Dedifferentiated amniotic fluid mesenchymal stem cell (primary cell): Measurements from ENCODE around the gene GLB1L.

Source experiments
- DNase-seq: peaks from one replicate; pipeline ENCODE4 v3.0.0-alpha.2; 2016; ENCODE audit errors: extremely low spot score

Gene GLB1L

GRCh38 chr2:219252900-219253752 lies 7.9 kb upstream of the GLB1L start, which contains the start of gene TUBA4B:
TSS of gene TUBA4B (plus strand) at chr2:219253243. CDS start at chr2:219253408, 165 bp downstream.
- no peak for DNase-seq

- DNase-seq, result no peak
These were observed 7.3 kb upstream of the GLB1L start for GRCh38 chr2:219252570-219252899.

DNA sequence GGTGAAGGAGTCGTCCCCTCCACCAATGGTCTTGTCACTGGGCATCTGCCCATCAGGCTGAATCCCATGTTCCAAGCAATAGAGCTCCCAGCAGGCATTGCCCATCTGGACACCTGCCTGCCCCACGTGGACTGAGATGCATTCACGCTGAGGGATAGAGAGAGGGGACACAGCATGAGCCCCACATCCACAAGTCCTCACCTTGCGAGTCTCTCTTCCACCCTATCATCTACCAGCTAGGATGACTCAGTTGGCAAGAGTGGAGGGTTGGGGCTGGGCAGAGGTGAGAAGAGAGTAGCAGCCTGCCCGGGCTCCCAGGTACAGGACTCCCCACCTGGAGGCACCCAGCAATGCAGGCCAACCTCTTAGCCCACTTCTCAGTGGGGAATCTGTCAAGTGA lies 6.8 kb upstream of the GLB1L start:
- no peak for DNase-seq

DNA sequence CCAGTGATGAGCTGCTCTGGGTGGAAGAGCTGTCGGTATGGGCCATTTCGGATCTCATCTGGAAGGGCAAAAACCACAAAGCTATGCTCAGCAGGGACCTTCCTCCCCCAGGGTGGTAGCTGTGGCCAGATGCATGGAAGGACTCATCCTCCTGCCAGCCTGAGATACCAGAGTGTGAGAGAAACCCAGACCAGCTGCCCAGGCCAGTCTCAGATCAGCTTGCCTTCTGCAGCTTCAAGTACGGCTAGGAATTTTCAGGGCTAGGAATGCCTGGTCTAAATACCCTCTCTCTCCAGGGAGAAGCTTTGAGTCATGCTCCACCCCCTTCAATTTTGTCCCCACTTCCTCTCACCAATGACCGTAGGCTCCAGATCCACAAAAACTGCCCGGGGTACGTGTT lies 6.4 kb upstream of the GLB1L start:
- no peak for DNase-seq

DNA sequence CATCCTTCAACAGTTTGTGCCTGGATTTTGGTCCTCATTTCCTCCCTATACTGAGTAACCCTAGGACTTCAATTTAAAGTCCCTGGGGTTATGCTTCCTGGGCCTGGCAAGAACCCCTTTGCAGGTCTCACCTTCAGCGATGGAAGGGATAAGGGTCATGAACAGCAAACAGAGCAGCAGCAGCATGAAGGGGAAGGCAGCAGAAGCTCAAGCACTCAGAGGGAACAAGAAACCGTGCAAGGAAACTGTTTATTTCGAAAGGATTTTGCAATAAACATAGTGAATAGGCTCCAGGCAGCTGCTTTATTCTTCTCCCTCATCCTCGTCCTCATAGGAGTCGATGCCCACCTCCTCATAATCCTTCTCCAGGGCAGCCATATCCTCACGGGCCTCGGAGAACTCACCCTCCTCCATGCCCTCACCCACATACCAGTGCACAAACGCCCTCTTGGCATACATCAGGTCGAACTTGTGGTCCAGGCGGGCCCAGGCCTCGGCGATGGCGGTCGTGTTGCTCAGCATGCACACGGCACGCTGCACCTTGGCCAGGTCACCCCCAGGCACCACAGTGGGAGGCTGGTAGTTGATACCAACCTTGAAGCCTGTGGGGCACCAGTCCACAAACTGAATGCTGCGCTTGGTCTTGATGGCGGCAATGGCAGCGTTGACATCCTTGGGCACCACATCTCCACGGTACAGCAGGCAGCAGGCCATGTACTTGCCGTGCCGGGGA lies 5.0 kb upstream of the GLB1L start:
- DNase-seq, result no peak

GRCh38 chr2:219249203-219249980 lies 4.1 kb upstream of the GLB1L start:
- DNase-seq, result peak; percentile 68

- no peak for DNase-seq
These were observed 3.6 kb upstream of the GLB1L start for GRCh38 chr2:219248845-219249202.

- no peak for DNase-seq
These were observed 2.7 kb upstream of the GLB1L start for GRCh38 chr2:219247678-219248642.

- DNase-seq, result no peak
These were observed 1.3 kb upstream of the GLB1L start for GRCh38 chr2:219246559-219246958.

GRCh38 chr2:219245899-219246230 lies 621 bp upstream of the GLB1L start:
- DNase-seq, result no peak

DNA sequence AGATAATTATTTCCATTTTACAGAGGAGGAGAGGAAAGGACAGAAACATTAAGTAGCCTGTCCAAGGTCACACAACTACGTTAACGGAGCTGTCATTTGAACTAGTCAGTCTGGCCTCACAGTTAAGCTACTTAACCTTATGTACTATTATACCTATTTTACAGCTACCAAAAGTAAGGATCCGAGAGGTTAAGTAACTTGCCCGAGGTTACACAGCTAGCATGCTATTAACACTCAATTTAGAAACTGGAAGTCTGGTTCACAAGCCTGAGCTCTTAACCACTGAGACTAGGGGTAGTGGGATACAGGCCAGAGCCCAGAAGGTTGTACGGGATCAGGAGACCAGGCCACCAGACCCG lies 476 bp downstream of the GLB1L start:
- DNase-seq, result no peak

DNA sequence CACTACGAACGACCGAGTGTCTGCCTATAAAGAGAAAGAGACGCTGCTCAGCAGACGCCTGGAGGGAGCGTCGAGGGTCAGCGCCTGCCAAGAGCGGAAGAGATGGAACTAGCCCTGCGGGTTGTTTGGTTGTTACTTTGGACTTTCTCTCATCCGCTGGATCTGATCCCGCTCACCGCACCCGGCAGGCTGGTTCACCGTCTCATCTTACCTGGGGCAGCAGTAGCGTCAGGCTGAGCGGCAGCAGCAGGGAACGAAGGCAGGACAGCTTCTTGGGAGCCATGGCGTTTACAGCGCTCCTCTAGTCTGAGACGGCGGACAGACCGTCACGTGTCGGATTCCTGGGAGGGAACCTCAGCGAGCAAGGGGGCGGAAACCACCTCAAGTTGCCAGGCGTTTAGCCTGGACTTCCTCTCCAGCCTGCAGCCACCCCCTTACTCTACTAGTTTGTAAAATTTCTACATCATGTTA lies 1.9 kb downstream of the GLB1L start:
- no peak for DNase-seq

- DNase-seq, result no peak
These were observed 10.9 kb downstream of the GLB1L start for GRCh38 chr2:219234331-219234730.

DNA sequence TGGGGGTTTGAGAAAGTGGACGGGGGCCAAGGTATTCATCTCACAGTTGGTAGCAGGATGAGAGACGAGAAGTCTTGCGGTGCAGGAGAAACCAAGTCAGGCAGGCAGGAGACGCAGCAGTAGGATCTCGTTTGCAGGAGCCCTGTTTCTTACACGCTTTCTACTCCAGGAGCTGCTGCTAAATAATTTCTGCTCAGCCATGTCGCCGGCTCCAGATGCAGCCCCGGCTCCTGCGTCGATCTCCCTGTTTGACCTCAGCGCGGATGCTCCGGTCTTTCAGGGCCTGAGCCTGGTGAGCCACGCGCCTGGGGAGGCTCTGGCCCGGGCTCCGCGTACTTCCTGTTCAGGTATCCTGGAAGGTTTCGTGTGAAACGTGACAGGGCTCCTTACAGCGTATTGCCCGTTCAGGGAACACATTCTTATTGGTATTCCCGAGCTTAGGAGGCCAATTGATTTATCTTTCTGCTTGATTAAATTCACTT lies 15.1 kb downstream of the GLB1L start:
- DNase-seq, result no peak

- DNase-seq, result peak; percentile 99
These were observed 15.8 kb downstream of the GLB1L start, which contains the start of the genes ANKZF1 and ATG9A for GRCh38 chr2:219229305-219230058. TSS of gene ANKZF1 (plus strand) at chr2:219229806. CDS start at chr2:219230258, 452 bp downstream. TSS of gene ATG9A (minus strand) at chr2:219229636. CDS start at chr2:219228024, 1,612 bp downstream.

DNA sequence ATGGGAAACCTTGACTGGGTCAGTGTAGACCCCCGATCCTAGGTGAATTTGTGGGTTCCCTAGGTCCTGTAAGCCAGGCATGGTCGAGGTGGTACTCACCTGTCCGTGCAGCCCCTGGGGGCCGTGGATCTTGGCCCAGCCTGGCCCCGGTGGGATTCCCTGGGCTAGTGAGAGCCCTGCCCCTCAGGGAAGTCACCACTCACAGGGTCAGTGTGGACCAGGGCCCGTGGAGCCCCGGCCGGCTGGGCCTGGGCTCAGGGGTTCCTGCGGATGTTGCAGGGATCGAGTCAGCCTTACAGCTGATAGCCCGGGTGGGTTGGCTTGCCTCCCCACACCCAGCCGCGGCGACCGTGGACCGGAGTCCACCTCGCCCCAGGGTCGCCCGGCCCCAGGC lies 16.3 kb downstream of the GLB1L start:
- no peak for DNase-seq

DNA sequence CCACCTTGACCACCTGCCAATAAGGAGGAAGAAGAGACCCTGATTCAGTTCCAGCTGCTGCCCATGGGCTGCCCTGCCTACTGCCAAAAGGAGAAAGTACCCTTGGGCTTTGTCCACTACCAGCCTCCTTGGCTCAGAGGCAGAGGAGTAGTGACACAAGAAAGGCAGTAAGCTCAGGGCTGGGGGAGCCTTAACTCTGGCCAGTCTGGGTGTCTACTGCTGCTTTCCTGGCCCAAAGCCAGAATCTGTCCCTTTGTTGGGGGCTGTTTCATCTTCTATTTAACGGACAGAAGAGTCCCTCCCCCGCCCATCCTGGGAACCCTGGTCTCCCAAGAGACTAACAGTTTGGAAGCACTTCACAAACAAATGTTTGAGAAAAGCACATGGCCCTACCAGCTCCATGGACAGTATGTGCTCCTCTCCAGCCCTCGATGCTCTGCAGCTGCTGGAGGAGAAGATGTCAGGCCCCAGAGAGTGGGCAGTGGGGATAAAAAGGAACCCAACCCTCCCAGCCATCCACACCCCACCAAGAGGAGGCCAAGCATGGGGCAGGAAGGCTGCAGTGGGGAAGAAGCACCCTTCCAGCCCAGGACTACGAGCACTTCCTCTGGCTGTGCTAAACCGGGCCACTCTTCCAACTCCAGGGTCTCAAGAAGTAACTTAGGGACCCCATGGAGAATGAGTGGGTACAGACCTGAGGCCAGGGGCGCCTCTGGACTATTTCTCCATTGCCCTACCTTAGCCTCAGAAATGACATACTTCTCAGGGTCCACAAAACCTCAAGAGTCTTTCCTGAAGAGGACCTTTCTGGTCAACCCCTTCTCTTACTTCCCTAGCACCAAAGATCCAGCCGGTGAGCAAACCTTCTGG lies 17.0 kb downstream of the GLB1L start:
- DNase-seq, result no peak

DNA sequence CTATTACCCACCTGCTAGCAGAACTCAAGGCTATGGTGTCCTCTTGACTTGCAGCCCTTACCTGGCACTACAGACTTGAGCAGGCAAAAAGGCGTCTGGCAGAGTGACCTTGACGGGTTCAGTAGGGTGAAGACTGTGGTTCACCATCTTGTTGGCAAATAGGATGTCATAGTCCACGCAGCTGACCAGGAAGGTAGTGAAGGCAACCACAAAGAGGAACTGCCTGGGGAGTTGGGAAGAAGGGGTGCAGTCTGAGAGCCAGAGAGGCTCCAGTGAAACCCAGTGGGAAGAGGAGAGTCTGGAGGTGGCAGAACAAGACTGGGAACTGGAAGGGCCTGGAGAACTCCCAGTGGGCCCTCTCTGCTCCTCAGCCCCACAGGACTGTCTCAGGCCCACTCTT lies 19.9 kb downstream of the GLB1L start:
- DNase-seq, result no peak
